Vagina (tissue), 2 donors: ENCODE results near the gene BCAS1. TPM values are rescaled to one million over a fixed set of nuclear protein-coding genes. Genes with fewer than 3 reads are reported as not detected.

Experiments
- DNase-seq, 2 donors: peaks; one replicate each; pipeline ENCODE4 v3.0.0-alpha.2; 2017; ENCODE audit errors: extremely low spot score in 2 of 2
- H3K27ac ChIP-seq: fragments of 200-600 bp; sonication (generic); one replicate; pipeline ENCODE4 v1.5.1; 2019
- H3K27me3 ChIP-seq: fragments of 200-600 bp; sonication (generic); one replicate; pipeline ENCODE4 v1.5.1; 2019
- H3K36me3 ChIP-seq, 2 donors: fragments of 200-600 bp; sonication (generic); one replicate each; pipeline ENCODE4 v1.5.1; 2017 to 2019
- H3K4me1 ChIP-seq: fragments of 200-600 bp; sonication (generic); one replicate; pipeline ENCODE4 v1.5.1; 2019
- H3K4me3 ChIP-seq, 2 donors: fragments of 200-600 bp; sonication (generic); 1 replicate in 1 of 2; 2 replicates in 1 of 2; pipeline ENCODE4 v1.5.1; 2016 to 2019
- H3K9me3 ChIP-seq: fragments of 200-600 bp; sonication (generic); one replicate; pipeline ENCODE4 v1.5.1; 2019
- CTCF ChIP-seq, 3 experiments: fragments of 450-650 bp in 2 of 3; fragments of 200-600 bp in 1 of 3; sonication (generic) in 1 of 3; IDR thresholded peaks; one replicate each; pipeline ENCODE4 v1.5.1; 2017 to 2019; ENCODE audit warnings: antibody characterized with exemption in 3 of 3, mild to moderate bottlenecking in 2 of 3, moderate library complexity in 2 of 3
- POLR2A ChIP-seq, 2 donors: fragments of 450-650 bp; IDR thresholded peaks; one replicate each; pipeline ENCODE4 v1.6.1; 2017; ENCODE audit warnings: antibody characterized with exemption in 2 of 2, mild to moderate bottlenecking in 2 of 2, moderate library complexity in 2 of 2
- POLR2AphosphoS5 ChIP-seq, 2 donors: sonication (generic); formaldehyde crosslinking; IDR thresholded peaks; one replicate each; pipeline ENCODE4 v1.9.0; 2017; ENCODE audit warnings: antibody characterized with exemption in 2 of 2, mild to moderate bottlenecking in 2 of 2, low read depth in 1 of 2; ENCODE audit not compliant: insufficient read depth in 1 of 2
- intact Hi-C: fragments of 100-400 bp; cut with DNase I; formaldehyde crosslinking; loops from one replicate; pipeline ENCODE4 v1.15.1; 2023
- total RNA-seq: library from RNA; depleted of rRNA; stranded (reverse); fragments of >200 nt; gene quantifications from one replicate; pipeline ENCODE4 v1.2.3, GENCODE V29; 2016

BCAS1 gene
- total RNA-seq, 1 donor from 2014 or later: 2.7 TPM

GRCh38 chr20:53966774-53967398 lies 103.5 kb downstream of the BCAS1 start:
- Histone ChIP-seq H3K4me3 (no peak overlapping the region), H3K9me3 (no peaks in the 10 kb centered on the region), H3K27ac (no peak overlapping the region), H3K27me3 (no peaks in the 10 kb centered on the region), H3K36me3 (no peaks in the 10 kb centered on the region), H3K4me1 (no peaks in the 10 kb centered on the region)
- intact Hi-C loops: no loop called here
- DNase-seq: no peak
- no peak for TF ChIP-seq CTCF (IDR thresholded peaks at IDR 0.05)
- no peak for TF ChIP-seq POLR2AphosphoS5 (IDR thresholded peaks at IDR 0.05; ENCODE audit: insufficient read depth in 1 of 2, low read depth in 1 of 2)
- no peak for TF ChIP-seq POLR2A (IDR thresholded peaks at IDR 0.05)

- Histone ChIP-seq H3K4me3 (no peak overlapping the region), H3K27me3 (no peaks in the 10 kb centered on the region), H3K9me3 (no peaks in the 10 kb centered on the region), H3K27ac (no peak overlapping the region), H3K4me1 (peaks cover 5% of the 10 kb centered on the region), H3K36me3 (no peaks in the 10 kb centered on the region)
- intact Hi-C loops: no loop called here
- DNase-seq: no peak
- TF ChIP-seq CTCF (IDR thresholded peaks at IDR 0.05) (no peak), POLR2A (IDR thresholded peaks at IDR 0.05) (no peak), POLR2AphosphoS5 (IDR thresholded peaks at IDR 0.05; ENCODE audit: insufficient read depth in 1 of 2, low read depth in 1 of 2) (no peak)
Measured at GRCh38 chr20:53964501-53965253, 105.7 kb downstream of the BCAS1 start.

- Histone ChIP-seq H3K27ac (no peak overlapping the region), H3K9me3 (no peaks in the 10 kb centered on the region), H3K4me1 (peaks cover 7% of the 10 kb centered on the region), H3K36me3 (no peaks in the 10 kb centered on the region), H3K4me3 (no peak overlapping the region), H3K27me3 (no peaks in the 10 kb centered on the region)
- intact Hi-C loops: no loop called here
- DNase-seq: no peak
- no peak for TF ChIP-seq POLR2AphosphoS5 (IDR thresholded peaks at IDR 0.05; ENCODE audit: insufficient read depth in 1 of 2, low read depth in 1 of 2)
- TF ChIP-seq CTCF (IDR thresholded peaks at IDR 0.05): no peak
- TF ChIP-seq POLR2A (IDR thresholded peaks at IDR 0.05): no peak
Measured at GRCh38 chr20:53964067-53964466, 106.3 kb downstream of the BCAS1 start.

GRCh38 chr20:53963635-53964034 lies 106.8 kb downstream of the BCAS1 start:
- Histone ChIP-seq H3K27me3 (no peaks in the 10 kb centered on the region), H3K27ac (no peak overlapping the region), H3K36me3 (no peaks in the 10 kb centered on the region), H3K4me3 (no peak overlapping the region), H3K4me1 (peaks cover 7% of the 10 kb centered on the region), H3K9me3 (no peaks in the 10 kb centered on the region)
- intact Hi-C loops: no loop called here
- TF ChIP-seq CTCF (IDR thresholded peaks at IDR 0.05) (no peak), POLR2AphosphoS5 (IDR thresholded peaks at IDR 0.05; ENCODE audit: insufficient read depth in 1 of 2, low read depth in 1 of 2) (no peak), POLR2A (IDR thresholded peaks at IDR 0.05) (no peak)
- no peak for DNase-seq

- Histone ChIP-seq H3K27ac (no peak overlapping the region), H3K27me3 (no peaks in the 10 kb centered on the region), H3K36me3 (no peaks in the 10 kb centered on the region), H3K9me3 (no peaks in the 10 kb centered on the region), H3K4me3 (no peak overlapping the region), H3K4me1 (peaks cover 16% of the 10 kb centered on the region)
- TF ChIP-seq POLR2A (IDR thresholded peaks at IDR 0.05): no peak
- TF ChIP-seq CTCF (IDR thresholded peaks at IDR 0.05): no peak
- TF ChIP-seq POLR2AphosphoS5 (IDR thresholded peaks at IDR 0.05; ENCODE audit: insufficient read depth in 1 of 2, low read depth in 1 of 2): no peak
- intact Hi-C loops: no loop called here
- DNase-seq: no peak
Measured at GRCh38 chr20:53962388-53962787, 108.0 kb downstream of the BCAS1 start.
